GM12872 (cell line): ENCODE data around the gene HOXD1.

Experiments used
- TF ChIP-seq, protein P1 (sequence below): IDR thresholded peaks from 3 replicates; pipeline ENCODE4 v1.5.1; 2011; ENCODE audit warnings: low read depth, mild to moderate bottlenecking, low read length, moderate library complexity; ENCODE audit not compliant: insufficient read depth

HOXD1 gene

GRCh38 chr2:176177580-176178037 is 10.9 kb upstream of the HOXD1 start:
- TF ChIP-seq, protein P1, sequence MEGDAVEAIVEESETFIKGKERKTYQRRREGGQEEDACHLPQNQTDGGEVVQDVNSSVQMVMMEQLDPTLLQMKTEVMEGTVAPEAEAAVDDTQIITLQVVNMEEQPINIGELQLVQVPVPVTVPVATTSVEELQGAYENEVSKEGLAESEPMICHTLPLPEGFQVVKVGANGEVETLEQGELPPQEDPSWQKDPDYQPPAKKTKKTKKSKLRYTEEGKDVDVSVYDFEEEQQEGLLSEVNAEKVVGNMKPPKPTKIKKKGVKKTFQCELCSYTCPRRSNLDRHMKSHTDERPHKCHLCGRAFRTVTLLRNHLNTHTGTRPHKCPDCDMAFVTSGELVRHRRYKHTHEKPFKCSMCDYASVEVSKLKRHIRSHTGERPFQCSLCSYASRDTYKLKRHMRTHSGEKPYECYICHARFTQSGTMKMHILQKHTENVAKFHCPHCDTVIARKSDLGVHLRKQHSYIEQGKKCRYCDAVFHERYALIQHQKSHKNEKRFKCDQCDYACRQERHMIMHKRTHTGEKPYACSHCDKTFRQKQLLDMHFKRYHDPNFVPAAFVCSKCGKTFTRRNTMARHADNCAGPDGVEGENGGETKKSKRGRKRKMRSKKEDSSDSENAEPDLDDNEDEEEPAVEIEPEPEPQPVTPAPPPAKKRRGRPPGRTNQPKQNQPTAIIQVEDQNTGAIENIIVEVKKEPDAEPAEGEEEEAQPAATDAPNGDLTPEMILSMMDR = no peak

GRCh38 chr2:176178038-176178756 is 10.3 kb upstream of the HOXD1 start:
- TF ChIP-seq, protein P1 = no peak

DNA sequence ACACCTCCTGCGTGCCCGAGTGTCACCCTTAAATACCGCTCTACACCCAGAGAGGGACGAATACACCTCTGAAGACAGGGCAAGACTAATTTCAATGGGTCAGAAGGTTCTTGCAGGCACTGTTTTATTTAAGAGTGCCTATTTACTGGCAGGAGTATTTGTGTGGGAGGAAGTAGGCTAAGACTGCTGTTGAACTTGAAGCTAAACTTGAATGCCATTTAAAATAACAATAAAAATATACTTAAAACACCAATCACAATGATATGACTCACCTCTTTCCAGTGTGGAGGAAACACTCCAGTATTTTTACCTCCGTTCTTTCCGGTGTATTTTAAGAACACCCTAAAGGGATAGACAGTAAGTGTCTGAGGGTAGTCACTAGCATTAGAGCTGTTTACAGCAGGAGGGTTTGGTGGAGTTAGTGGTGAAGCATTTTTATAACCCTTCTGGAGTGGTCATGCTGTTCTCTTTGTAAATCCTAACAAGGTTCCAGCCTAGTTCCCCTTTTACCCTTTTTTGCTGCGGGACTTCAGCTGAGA is 9.6 kb upstream of the HOXD1 start:
- TF ChIP-seq, protein P1 = no peak

GRCh38 chr2:176181551-176181950 is 6.9 kb upstream of the HOXD1 start:
- TF ChIP-seq, protein P1 = no peak

DNA sequence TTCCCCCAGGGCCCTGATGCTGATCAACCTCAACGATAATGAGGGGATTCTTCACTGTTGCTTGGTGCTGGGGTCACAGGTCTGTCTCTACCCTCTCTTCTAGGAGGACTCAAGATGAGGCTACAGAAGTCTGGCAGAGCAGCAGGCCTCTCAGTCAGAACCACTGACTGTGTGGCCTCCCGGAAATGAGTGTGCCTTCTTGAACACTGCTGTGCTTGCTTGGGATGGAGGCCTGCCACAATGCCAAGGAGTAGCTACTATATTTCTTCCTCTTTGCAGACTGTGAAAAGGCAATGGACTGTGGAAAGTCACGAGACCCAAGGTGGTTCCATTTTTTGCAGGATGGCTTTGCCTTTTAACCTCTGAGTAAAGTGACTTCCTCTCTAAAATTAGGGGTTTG is 5.8 kb upstream of the HOXD1 start:
- TF ChIP-seq, protein P1 = no peak

GRCh38 chr2:176184749-176185148 is 3.7 kb upstream of the HOXD1 start:
- TF ChIP-seq, protein P1 = no peak

GRCh38 chr2:176186024-176186423 is 2.4 kb upstream of the HOXD1 start:
- TF ChIP-seq, protein P1 = no peak
